Breast epithelium (tissue), 3 donors: Measurements from ENCODE around the gene CCDC92.

Experiments
- CTCF ChIP-seq, 3 donors: fragments of 450-650 bp; IDR thresholded peaks; one replicate each; pipeline ENCODE4 v1.5.1; 2016 to 2017; ENCODE audit warnings: antibody characterized with exemption in 3 of 3, mild to moderate bottlenecking in 3 of 3, moderate library complexity in 3 of 3
- POLR2AphosphoS5 ChIP-seq, 3 donors: sonication (generic); formaldehyde crosslinking; IDR thresholded peaks; one replicate each; pipeline ENCODE4 v1.6.1; 2017; ENCODE audit warnings: antibody characterized with exemption in 3 of 3

- TF ChIP-seq CTCF (IDR thresholded peaks at IDR 0.05), result no peak
- TF ChIP-seq POLR2AphosphoS5 (IDR thresholded peaks at IDR 0.05), result no peak
These were observed 38.9 kb upstream of the CCDC92 start for GRCh38 chr12:124011435-124012115.
